Smooth muscle cell (in vitro differentiated cells): ENCODE data around the gene CACNA1F. TPM values are rescaled to one million over a fixed set of nuclear protein-coding genes. Genes with fewer than 3 reads are reported as not detected.

Source experiments
- DNase-seq: peaks from one replicate; lab custom pipeline; 2025; ENCODE audit not compliant: unreplicated experiment; lab: John Stamatoyannopoulos, UW
- H2AFZ ChIP-seq: fragments of 200-600 bp; sonication (generic); 2 replicates; pipeline ENCODE4 v1.6.0; 2016; ENCODE audit warnings: antibody characterized with exemption, low read depth, mild to moderate bottlenecking
- H3F3A ChIP-seq: fragments of 200-600 bp; sonication (generic); 2 replicates; pipeline ENCODE4 v1.6.0; 2017; ENCODE audit warnings: antibody characterized with exemption, low read depth
- H3K27ac ChIP-seq: fragments of 200-600 bp; sonication (generic); 2 replicates; pipeline ENCODE4 v1.5.1; 2016; ENCODE audit warnings: low read depth, mild to moderate bottlenecking
- H3K27me3 ChIP-seq: fragments of 200-600 bp; sonication (generic); 2 replicates; pipeline ENCODE4 v1.6.1; 2016; ENCODE audit warnings: low read depth, mild to moderate bottlenecking
- H3K36me3 ChIP-seq: fragments of 200-600 bp; sonication (generic); 2 replicates; pipeline ENCODE4 v1.5.1; 2016; ENCODE audit warnings: low read depth
- H3K4me1 ChIP-seq: fragments of 200-600 bp; sonication (generic); 2 replicates; pipeline ENCODE4 v1.5.1; 2016; ENCODE audit warnings: low read depth
- H3K4me2 ChIP-seq: fragments of 200-600 bp; sonication (generic); 2 replicates; pipeline ENCODE4 v1.6.0; 2016; ENCODE audit warnings: mild to moderate bottlenecking
- H3K4me3 ChIP-seq: fragments of 200-600 bp; sonication (generic); 2 replicates; pipeline ENCODE4 v1.5.1; 2016; ENCODE audit warnings: mild to moderate bottlenecking
- H3K79me2 ChIP-seq: fragments of 200-600 bp; sonication (generic); 2 replicates; pipeline ENCODE4 v1.6.0; 2016; ENCODE audit warnings: low read depth, mild to moderate bottlenecking
- H3K9ac ChIP-seq: fragments of 200-600 bp; sonication (generic); 2 replicates; pipeline ENCODE4 v1.6.0; 2016; ENCODE audit warnings: low read depth
- H3K9me3 ChIP-seq: fragments of 200-600 bp; sonication (generic); replicated peaks from 2 replicates; pipeline ENCODE4 v1.5.1; 2016; ENCODE audit warnings: low read depth
- H4K20me1 ChIP-seq: fragments of 200-600 bp; sonication (generic); 2 replicates; pipeline ENCODE4 v1.6.0; 2016; ENCODE audit warnings: low read depth
- WGBS: methylation state at CpG from one replicate; pipeline ENCODE4 v1.1.7; 2016; ENCODE audit warnings: low lambda C conversion rate; 5-methylcytosine and 5-hydroxymethylcytosine counted together
- polyA plus RNA-seq: library from polyadenylated mRNA; unstranded; fragments of >200 nt; fragmentation: Nextera tagmentation; extraction: Ambion mirVana; gene quantifications from 2 replicates; pipeline ENCODE4 v1.2.1, GENCODE V29; 2016
- total RNA-seq: library from RNA; depleted of rRNA; stranded (reverse); fragments of >200 nt; gene quantifications from 2 replicates; pipeline ENCODE4 v1.2.3, GENCODE V29; 2014
- TF ChIP-seq, protein P1 (sequence below): fragments of 200-600 bp; sonication (generic); IDR thresholded peaks from 2 replicates; pipeline ENCODE4 v1.5.1; 2017; ENCODE audit warnings: borderline replicate concordance, mild to moderate bottlenecking, antibody characterized with exemption; ENCODE audit not compliant: insufficient read depth, poor library complexity, severe bottlenecking

The CACNA1F gene
- total and polyA plus RNA-seq, 2 experiments from 2014 or later: 0.34 TPM; not detected in 1

DNA sequence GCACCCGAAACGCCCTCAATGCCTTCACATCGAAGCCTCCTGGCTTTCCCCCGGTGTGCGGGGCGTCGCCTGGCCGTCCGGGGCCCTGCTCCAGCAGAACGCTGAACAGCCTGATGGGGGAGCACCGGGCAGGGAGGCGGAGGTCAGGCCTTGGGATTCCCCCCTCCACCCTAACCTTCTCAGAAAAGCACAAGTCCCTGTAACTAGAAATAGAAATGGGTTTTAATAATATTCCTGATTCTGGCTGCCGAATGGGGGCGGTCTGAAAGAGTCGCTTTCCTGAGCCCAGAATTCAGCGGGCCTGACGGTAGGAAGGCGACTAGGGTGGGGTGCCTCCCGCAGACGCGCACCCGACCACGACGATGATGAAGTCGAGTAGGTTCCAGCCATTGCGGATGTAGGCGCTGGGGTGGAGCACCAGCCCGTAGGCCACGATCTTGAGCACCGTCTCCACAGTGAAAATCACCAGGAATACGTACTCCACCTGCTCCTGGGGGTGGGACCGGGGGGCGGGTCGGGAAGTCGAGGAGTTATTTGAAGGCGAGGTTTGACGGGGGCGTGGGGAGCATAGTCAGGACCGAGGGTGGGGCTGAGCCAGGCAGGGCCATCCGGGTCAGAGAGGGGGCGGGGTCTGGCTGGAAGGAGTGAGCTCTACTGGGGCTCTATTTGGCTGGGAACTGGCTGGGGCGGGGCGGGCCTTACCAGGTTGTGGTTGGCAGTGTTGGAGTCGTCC lies 2.5 kb downstream of the CACNA1F start:
- Histone ChIP-seq H3K27me3 (no peaks in the 10 kb centered on the region), H3K27ac (no peak overlapping the region), H3K36me3 (no peaks in the 10 kb centered on the region), H2AFZ (peak overlapping the region; percentile 81), H3K9me3 (no peaks in the 10 kb centered on the region), H3K4me1 (no peaks in the 10 kb centered on the region), H3K9ac (no peak overlapping the region), H4K20me1 (no peaks in the 10 kb centered on the region), H3K79me2 (no peaks in the 10 kb centered on the region), H3F3A (no peaks in the 10 kb centered on the region), H3K4me2 (peak overlapping the region; percentile 77), H3K4me3 (peak overlapping the region; percentile 39)
- DNase-seq: no peak
- WGBS: 55% methylated on average over 39 of the region's 44 CpGs
- TF ChIP-seq, protein P1, sequence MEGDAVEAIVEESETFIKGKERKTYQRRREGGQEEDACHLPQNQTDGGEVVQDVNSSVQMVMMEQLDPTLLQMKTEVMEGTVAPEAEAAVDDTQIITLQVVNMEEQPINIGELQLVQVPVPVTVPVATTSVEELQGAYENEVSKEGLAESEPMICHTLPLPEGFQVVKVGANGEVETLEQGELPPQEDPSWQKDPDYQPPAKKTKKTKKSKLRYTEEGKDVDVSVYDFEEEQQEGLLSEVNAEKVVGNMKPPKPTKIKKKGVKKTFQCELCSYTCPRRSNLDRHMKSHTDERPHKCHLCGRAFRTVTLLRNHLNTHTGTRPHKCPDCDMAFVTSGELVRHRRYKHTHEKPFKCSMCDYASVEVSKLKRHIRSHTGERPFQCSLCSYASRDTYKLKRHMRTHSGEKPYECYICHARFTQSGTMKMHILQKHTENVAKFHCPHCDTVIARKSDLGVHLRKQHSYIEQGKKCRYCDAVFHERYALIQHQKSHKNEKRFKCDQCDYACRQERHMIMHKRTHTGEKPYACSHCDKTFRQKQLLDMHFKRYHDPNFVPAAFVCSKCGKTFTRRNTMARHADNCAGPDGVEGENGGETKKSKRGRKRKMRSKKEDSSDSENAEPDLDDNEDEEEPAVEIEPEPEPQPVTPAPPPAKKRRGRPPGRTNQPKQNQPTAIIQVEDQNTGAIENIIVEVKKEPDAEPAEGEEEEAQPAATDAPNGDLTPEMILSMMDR: peak; percentile 5

DNA sequence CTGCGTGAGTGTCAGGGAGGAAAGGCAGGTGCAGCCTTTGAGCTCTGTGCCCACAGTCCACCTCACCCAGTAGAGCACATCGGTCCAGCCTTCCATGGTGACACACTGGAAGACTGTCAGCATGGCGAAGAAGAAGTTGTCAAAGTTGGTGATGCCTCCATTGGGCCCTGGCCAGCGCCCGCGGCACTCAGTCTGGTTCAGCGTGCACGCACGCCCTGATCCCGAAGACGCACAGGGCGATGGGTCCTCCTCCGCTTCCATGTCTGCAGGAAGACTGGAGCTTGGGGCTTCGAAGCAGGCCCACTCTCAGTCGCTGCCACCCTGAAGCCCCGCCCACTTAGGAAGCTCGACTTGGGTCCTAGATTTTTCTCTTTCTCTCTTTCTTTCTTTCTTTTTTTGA lies 5.0 kb downstream of the CACNA1F start:
- no peak for DNase-seq
- Histone ChIP-seq H3K36me3 (no peaks in the 10 kb centered on the region), H2AFZ (no peak overlapping the region), H3K9me3 (no peaks in the 10 kb centered on the region), H3K9ac (no peak overlapping the region), H3K4me2 (no peak overlapping the region), H3K4me3 (no peak overlapping the region), H3K79me2 (no peaks in the 10 kb centered on the region), H4K20me1 (no peaks in the 10 kb centered on the region), H3F3A (no peaks in the 10 kb centered on the region), H3K27ac (no peak overlapping the region), H3K27me3 (no peaks in the 10 kb centered on the region), H3K4me1 (no peaks in the 10 kb centered on the region)
- TF ChIP-seq, protein P1: no peak
- WGBS: 92% methylated on average over 17 of the region's 17 CpGs

DNA sequence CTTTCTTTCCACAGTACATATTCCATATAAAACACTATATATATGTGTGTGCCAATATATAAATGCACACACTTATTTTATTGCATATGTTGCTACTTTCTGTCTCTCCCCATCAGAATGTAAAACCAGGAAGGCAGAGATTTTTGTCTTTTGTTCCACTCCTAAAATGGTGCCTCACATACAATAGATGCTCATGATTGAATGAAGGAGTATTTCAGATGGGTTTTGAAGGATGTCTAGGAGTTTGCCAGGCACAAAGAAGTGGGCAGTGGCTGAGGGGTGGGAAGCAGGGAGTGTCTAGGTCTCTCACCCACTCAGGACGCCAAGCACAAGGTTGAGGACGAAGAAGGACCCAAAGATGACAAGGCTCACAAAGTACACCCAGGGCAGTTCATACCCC lies 5.4 kb downstream of the CACNA1F start:
- Histone ChIP-seq H3K27me3 (no peaks in the 10 kb centered on the region), H3K27ac (no peak overlapping the region), H3K9me3 (no peaks in the 10 kb centered on the region), H4K20me1 (no peaks in the 10 kb centered on the region), H3F3A (no peaks in the 10 kb centered on the region), H3K36me3 (no peaks in the 10 kb centered on the region), H3K79me2 (no peaks in the 10 kb centered on the region), H3K9ac (no peak overlapping the region), H2AFZ (no peak overlapping the region), H3K4me3 (no peak overlapping the region), H3K4me2 (no peak overlapping the region), H3K4me1 (no peaks in the 10 kb centered on the region)
- TF ChIP-seq, protein P1: no peak
- DNase-seq: no peak
- 66% methylated on average over 2 of the region's 2 CpGs for WGBS

- WGBS: 78% methylated on average over 9 of the region's 9 CpGs
- Histone ChIP-seq H3K9me3 (no peaks in the 10 kb centered on the region), H2AFZ (no peak overlapping the region), H3K79me2 (no peaks in the 10 kb centered on the region), H3K9ac (no peak overlapping the region), H3K36me3 (no peaks in the 10 kb centered on the region), H3K4me2 (no peak overlapping the region), H3K27ac (no peak overlapping the region), H3F3A (no peaks in the 10 kb centered on the region), H3K4me1 (no peaks in the 10 kb centered on the region), H3K4me3 (no peak overlapping the region), H3K27me3 (no peaks in the 10 kb centered on the region), H4K20me1 (no peaks in the 10 kb centered on the region)
- TF ChIP-seq, protein P1: no peak
- DNase-seq: no peak
These were observed 6.2 kb downstream of the CACNA1F start for GRCh38 chrX:49226946-49227345.
